ENCODE measurements around the gene WWOX.

WWOX gene

GRCh38 chr16:79171931-79172705, 1072.7 kb downstream of the WWOX start:
- DNase-seq, result peak; percentile 43

DNA sequence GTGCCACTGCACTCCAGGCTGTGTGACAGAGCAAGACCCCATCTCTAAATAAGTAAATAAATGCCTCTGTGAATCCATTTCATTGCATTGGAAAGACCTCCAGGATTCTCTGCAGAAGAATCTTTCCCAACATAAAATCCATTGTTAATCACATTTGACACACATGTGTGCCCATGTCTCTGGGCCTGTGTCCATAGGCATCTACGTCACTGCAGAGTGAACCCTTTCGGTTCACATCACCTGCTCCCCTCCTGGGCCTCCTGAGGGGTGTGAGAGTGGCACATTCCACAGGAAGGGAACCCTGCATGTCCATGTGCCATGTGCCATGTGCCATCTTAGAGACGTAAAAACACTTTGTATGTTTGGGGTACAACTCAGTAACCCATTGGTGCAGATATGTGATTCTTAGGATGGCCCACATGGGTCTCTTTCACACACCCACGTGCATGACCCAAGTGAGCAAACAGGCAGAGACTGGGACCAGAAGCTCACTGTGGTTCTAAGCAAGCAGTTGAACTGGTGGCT, 1073.6 kb downstream of the WWOX start:
- DNase-seq, result no peak

DNA sequence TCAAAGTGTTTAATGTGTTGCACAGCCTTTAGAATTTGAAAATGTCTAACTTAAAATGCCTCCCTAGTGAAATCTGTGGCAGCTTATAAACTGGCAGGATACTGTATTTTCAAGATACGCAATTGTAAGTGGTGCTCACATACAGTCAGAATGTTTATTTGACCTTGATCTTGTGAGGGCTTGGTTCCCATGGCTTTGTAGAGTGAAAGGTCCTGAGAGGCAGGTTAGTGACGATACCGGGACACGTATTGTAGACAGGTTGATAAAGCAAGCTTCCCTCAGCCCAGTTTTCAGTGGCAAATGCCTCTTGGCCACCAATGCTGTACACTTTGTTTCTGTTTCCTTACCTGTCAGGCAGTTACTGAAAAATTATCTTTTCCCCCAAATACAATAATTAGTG, 1074.5 kb downstream of the WWOX start:
- DNase-seq, result no peak

- no peak for DNase-seq
Observed at GRCh38 chr16:79175286-79176057, 1076.0 kb downstream of the WWOX start.

GRCh38 chr16:79177018-79177417, 1077.6 kb downstream of the WWOX start:
- DNase-seq, result no peak

DNA sequence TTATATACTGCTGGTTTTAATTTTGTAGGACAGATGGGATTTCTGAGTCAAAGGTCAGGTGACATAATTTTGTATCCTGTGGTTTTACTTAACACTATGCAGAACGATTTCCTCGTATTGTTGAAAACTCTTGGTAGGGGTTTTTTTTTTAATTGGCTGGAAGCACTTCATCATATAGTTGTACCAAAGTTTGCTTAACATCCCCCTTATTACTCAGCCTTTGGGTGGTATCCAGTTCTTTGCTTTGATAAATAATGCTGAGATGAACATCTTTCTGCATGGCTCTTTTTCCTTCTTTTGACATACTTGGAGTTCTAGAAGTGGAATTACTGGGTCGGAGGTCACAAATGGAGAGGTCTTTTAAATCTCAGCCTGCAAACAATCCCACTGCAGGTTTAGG, 1082.0 kb downstream of the WWOX start:
- DNase-seq, result no peak

DNA sequence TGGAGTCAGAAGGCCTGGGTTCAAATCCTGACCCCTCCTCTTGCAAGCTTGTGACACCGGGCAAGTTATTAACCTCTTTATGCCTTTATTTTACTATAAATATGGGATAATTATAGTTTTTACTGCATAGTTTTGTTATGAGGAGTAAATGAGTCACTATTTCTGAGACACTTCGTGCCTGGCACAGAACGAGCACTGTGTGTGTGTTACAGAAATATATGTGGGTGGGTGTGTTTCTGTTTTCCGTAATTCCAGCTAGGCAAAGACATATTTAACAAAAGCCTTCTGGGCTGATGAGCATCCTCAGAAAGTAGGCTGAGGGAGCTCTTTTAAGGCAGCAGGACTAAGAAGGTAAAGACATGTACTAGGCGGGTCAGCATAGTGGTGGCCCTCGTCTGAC, 1083.2 kb downstream of the WWOX start:
- no peak for DNase-seq

DNA sequence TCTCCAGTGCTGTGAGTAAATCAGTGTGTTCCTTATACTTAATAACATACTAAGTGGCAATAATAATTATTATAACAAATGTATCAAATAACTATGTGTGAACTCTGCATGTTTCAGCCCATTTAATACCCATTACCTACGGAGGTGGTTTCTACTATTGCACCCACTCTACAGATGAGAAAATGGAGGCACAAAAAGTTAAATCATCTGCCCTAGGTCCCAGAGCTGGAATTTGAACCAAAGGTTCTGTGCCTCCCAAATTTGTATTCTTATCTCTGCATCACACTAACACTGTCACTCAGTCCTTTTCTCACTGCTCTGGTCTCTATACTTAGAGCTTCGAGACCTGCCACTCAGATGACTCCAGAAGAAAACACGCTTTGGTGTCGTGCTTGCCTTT, 1084.1 kb downstream of the WWOX start:
- DNase-seq, result no peak

GRCh38 chr16:79184464-79185030, 1085.1 kb downstream of the WWOX start:
- DNase-seq, result no peak

- DNase-seq, result no peak
Observed at GRCh38 chr16:79185711-79186110, 1086.3 kb downstream of the WWOX start.

- no peak for DNase-seq
Observed at GRCh38 chr16:79186196-79186595, 1086.7 kb downstream of the WWOX start.

- DNase-seq, result no peak
Observed at GRCh38 chr16:79188115-79188738, 1088.8 kb downstream of the WWOX start.

DNA sequence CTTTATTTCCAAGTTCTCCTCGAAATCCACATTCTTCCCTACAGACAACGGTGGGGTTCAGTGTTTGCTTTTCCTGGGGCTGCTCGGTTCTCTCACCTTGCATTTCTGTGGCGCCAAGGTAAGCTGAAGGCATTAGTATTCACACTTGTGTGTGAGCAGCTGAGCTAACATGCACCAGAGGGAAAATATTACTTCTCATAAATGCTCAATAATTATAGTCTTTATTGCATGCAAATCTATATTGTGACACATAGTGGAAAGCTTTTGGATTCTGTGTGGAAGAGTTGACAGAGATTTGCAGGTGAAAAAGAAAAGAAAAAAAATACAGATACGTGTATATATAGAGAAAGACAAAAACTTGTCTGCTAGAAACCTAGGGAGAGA, 1089.3 kb downstream of the WWOX start:
- DNase-seq, result no peak

- no peak for DNase-seq
Observed at GRCh38 chr16:79190542-79190941, 1091.1 kb downstream of the WWOX start.

- DNase-seq, result no peak
Observed at GRCh38 chr16:79191933-79192332, 1092.5 kb downstream of the WWOX start.

GRCh38 chr16:79192904-79193303, 1093.5 kb downstream of the WWOX start:
- DNase-seq, result no peak

- DNase-seq, result no peak
Observed at GRCh38 chr16:79194291-79194690, 1094.8 kb downstream of the WWOX start.

DNA sequence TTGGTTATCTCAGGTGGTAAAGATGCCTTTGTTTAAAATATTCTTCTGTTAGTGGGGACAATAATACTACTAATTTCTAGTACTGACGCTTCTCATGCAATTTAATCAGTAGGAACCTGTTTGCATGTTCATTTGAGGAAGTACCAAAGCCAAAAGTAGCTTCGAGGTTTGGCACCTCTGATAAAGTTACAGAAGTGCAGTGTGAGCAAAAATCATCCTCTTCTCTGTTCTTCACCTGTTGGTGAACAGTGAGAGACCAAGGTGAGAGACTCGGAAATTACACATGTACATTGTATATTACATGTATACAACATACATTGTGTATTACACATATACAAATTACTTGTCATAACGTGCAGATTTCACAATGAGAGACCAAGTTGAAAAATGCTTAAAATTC, 1096.5 kb downstream of the WWOX start:
- no peak for DNase-seq

DNA sequence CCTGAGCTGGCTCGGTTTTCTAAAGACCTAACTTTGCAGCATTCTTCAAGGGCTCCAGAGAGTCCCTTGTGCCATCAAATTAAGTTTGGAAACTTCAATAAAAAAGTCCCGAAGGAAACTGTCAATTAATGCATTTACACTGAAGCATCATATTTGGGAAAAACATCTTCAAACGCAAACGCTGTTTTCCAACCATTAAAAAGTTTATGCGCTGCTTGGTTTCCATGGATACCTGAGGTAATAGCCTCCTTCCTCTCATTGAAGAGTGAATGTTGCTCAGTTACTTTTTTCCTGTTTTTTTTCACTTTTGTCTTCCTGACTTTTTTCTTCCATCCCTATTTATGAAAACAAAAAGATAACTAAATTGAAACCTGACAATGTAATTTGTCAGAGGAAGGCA, 1102.0 kb downstream of the WWOX start:
- no peak for DNase-seq

- no peak for DNase-seq
Observed at GRCh38 chr16:79202977-79203376, 1103.5 kb downstream of the WWOX start.

- DNase-seq, result no peak
Observed at GRCh38 chr16:79204486-79204885, 1105.0 kb downstream of the WWOX start.

DNA sequence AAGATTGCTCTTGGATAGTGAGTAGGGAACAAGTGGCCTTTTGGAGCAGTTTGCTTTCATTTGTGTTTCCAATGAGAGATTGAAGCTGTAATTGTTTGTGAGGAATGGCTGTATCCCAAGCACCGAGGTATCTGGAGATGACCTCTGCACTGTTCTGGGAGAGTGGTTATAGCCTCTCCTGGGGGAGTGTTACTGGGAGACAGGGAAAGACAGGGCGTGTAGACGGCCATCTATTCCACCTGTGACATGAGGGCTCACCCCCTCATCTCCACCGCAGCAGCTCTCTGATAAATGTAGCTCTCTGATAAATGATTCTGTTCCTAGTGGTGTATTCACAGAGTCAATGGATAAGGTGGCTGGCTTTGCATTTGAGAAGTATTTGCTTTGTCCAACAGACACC, 1107.4 kb downstream of the WWOX start:
- DNase-seq, result no peak

DNA sequence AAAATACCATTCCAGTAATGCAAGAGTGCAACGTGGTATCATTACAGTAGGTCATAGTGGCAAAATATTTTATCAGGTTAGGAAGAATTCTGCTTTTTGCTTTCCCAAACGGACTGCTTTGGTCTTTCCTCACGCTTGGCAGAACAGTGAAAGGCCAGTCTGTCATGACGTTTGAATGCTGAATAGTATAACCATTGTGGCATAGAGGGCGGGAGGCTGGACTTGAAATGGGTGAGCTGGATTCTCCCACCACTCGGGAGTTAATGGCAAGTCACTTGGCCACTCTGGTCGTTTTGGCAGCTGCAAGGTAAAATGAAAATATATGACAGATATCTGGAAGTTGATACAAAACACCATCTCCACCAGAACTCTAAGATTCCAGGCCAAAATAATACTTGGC, 1109.9 kb downstream of the WWOX start:
- DNase-seq, result no peak

Data from femur (tissue), 1 donor.